ENCODE results near the gene GNG11. TPM values are rescaled to one million over a fixed set of nuclear protein-coding genes. Genes with fewer than 3 reads are reported as not detected.

The GNG11 gene
- total RNA-seq, 1 donor from 2014 or later, result 15.0 TPM

DNA sequence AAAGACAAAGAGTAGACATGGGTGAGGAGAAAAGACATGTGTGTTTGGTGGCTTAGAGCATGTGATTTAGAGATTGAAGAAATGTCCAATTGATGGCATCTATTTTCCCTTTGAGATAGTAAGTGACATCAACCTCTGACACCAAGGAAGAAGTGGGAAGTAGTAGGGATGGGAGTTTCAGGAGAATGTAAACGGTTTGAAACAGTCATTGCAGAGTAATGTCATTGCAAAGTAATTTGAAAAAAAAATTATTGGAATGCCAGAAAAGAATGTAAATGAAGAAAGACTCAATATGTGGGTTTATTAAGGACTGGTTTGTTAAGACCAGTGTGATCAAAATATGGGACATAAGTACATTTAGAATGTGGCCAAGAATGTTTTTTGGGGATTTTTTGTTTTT is 26.6 kb downstream of the GNG11 start:
- no peak for DNase-seq (ENCODE audit: extremely low spot score in 2 of 2)
- no peak overlapping the region for H3K4me3 ChIP-seq
- H3K27ac ChIP-seq, result no peak overlapping the region
- no peaks in the 10 kb centered on the region for H3K36me3 ChIP-seq
- TF ChIP-seq POLR2AphosphoS5 (IDR thresholded peaks at IDR 0.05; ENCODE audit: insufficient read depth in 1 of 2, low read depth in 1 of 2) (no peak), CTCF (IDR thresholded peaks at IDR 0.05) (no peak), POLR2A (IDR thresholded peaks at IDR 0.05) (no peak)
- no peaks in the 10 kb centered on the region for H3K4me1 ChIP-seq
- intact Hi-C loops (cut with DNase I), result no loop called here
- no peaks in the 10 kb centered on the region for H3K9me3 ChIP-seq
- no peaks in the 10 kb centered on the region for H3K27me3 ChIP-seq

DNA sequence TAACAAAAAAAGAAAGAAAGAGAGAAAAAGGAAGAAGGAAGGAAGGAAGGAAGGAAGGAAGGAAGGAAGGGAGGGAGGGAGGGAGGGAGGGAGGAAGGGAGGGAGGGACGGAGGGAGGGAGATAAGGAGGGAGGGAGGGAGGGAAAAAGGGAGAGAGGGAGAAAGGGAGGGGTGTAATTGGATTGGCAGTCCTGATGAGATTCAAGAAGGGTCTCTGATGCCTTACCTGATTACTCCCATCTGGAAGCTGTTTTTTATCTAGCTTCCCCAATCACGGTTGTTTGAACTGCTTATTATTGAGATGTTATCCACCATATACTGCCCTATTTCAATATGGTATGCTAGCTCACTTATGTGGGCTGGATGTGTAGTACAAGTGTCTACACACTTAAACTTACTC is 27.3 kb downstream of the GNG11 start:
- DNase-seq (ENCODE audit: extremely low spot score in 2 of 2), result no peak
- intact Hi-C loops (cut with DNase I), result no loop called here
- TF ChIP-seq POLR2AphosphoS5 (IDR thresholded peaks at IDR 0.05; ENCODE audit: insufficient read depth in 1 of 2, low read depth in 1 of 2) (no peak), CTCF (IDR thresholded peaks at IDR 0.05) (no peak), POLR2A (IDR thresholded peaks at IDR 0.05) (no peak)
- Histone ChIP-seq H3K9me3 (no peaks in the 10 kb centered on the region), H3K4me3 (no peak overlapping the region), H3K27me3 (no peaks in the 10 kb centered on the region), H3K27ac (no peak overlapping the region), H3K36me3 (no peaks in the 10 kb centered on the region), H3K4me1 (no peaks in the 10 kb centered on the region)

DNA sequence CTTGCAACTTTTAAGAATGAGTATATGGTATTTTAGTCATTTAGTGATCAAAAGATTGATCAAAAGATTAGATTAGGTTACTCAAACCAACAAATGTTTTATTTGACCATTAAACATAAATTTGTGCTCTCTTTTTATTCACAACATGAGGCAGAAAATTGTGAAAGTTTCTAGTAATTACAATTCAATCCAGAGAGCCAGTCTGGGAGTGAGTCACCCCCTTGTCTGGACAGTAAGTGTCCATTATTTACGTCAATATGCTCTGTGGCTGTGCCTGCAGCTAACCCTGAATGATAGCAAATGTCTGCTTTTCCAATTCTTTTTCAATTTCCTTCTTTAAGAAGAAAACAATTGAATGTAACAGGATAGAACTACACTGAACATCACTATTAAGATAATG is 27.9 kb downstream of the GNG11 start:
- H3K27ac ChIP-seq, result no peak overlapping the region
- TF ChIP-seq CTCF (IDR thresholded peaks at IDR 0.05), result no peak
- TF ChIP-seq POLR2A (IDR thresholded peaks at IDR 0.05), result no peak
- no peak for TF ChIP-seq POLR2AphosphoS5 (IDR thresholded peaks at IDR 0.05; ENCODE audit: insufficient read depth in 1 of 2, low read depth in 1 of 2)
- no peaks in the 10 kb centered on the region for H3K36me3 ChIP-seq
- H3K4me1 ChIP-seq, result no peaks in the 10 kb centered on the region
- no peak for DNase-seq (ENCODE audit: extremely low spot score in 2 of 2)
- no peaks in the 10 kb centered on the region for H3K9me3 ChIP-seq
- H3K27me3 ChIP-seq, result no peaks in the 10 kb centered on the region
- H3K4me3 ChIP-seq, result no peak overlapping the region
- intact Hi-C loops (cut with DNase I), result no loop called here

GRCh38 chr7:93955304-93955703 is 33.8 kb downstream of the GNG11 start:
- intact Hi-C loops (cut with DNase I), result no loop called here

GRCh38 chr7:93957767-93958166 is 36.2 kb downstream of the GNG11 start:
- intact Hi-C loops (cut with DNase I), result no loop called here
- Histone ChIP-seq H3K36me3 (no peaks in the 10 kb centered on the region), H3K4me1 (no peaks in the 10 kb centered on the region), H3K9me3 (no peaks in the 10 kb centered on the region), H3K27me3 (no peaks in the 10 kb centered on the region), H3K4me3 (no peak overlapping the region), H3K27ac (no peak overlapping the region)
- no peak for DNase-seq (ENCODE audit: extremely low spot score in 2 of 2)
- no peak for TF ChIP-seq POLR2AphosphoS5 (IDR thresholded peaks at IDR 0.05; ENCODE audit: insufficient read depth in 1 of 2, low read depth in 1 of 2)
- no peak for TF ChIP-seq POLR2A (IDR thresholded peaks at IDR 0.05)
- TF ChIP-seq CTCF (IDR thresholded peaks at IDR 0.05), result no peak

More at GRCh38 chr7:93955304-93955703, 33.8 kb downstream of the GNG11 start:
- TF ChIP-seq POLR2AphosphoS5 (IDR thresholded peaks at IDR 0.05; ENCODE audit: insufficient read depth in 1 of 2, low read depth in 1 of 2) (no peak), CTCF (IDR thresholded peaks at IDR 0.05) (no peak), POLR2A (IDR thresholded peaks at IDR 0.05) (no peak)
- Histone ChIP-seq H3K4me3 (no peak overlapping the region), H3K36me3 (no peaks in the 10 kb centered on the region), H3K27me3 (no peaks in the 10 kb centered on the region), H3K27ac (no peak overlapping the region), H3K4me1 (no peaks in the 10 kb centered on the region), H3K9me3 (no peaks in the 10 kb centered on the region)
- no peak for DNase-seq (ENCODE audit: extremely low spot score in 2 of 2)
